Activated T-helper 2 cell treated with anti-CD3 and anti-CD28 coated beads, Interferon-gamma antibody, Interleukin-2, Interleukin-4, amounts not matched to agents 10 μg/mL and 5 μg/mL and 100 μg/mL, durations not matched to agents 14 hours and 24 hours and 36 hours (primary cell): ENCODE measurements around the gene CDYL2. TPM values are rescaled to one million over a fixed set of nuclear protein-coding genes. Genes with fewer than 3 reads are reported as not detected.
A peak's percentile ranks its signal among the peaks of the same experiment; 100 is the strongest.
"Not testable (repeated sequence)": the region's sequence is repeated elsewhere in the genome, so short reads cannot be mapped to it uniquely, and the experiment has no call there.

Experiments
- DNase-seq: peaks from one replicate; pipeline ENCODE4 v3.0.0; 2021; ENCODE audit warnings: low spot score
- H3K27ac Mint-ChIP-seq: one replicate; pipeline ENCODE4 v1.8.0; 2021; ENCODE audit warnings: mixed read lengths
- H3K27me3 Mint-ChIP-seq: one replicate; pipeline ENCODE4 v1.8.0; 2021; ENCODE audit warnings: low read depth, mixed read lengths
- H3K36me3 Mint-ChIP-seq: one replicate; pipeline ENCODE4 v1.8.0; 2021; ENCODE audit warnings: low read depth, mixed read lengths
- H3K4me1 Mint-ChIP-seq: one replicate; pipeline ENCODE4 v1.8.0; 2021; ENCODE audit warnings: low read depth, mixed read lengths
- H3K4me3 Mint-ChIP-seq: one replicate; pipeline ENCODE4 v1.8.0; 2021; ENCODE audit warnings: low read depth, mild to moderate bottlenecking, moderate library complexity, mixed read lengths
- H3K9me3 Mint-ChIP-seq: one replicate; pipeline ENCODE4 v1.8.0; 2021; ENCODE audit warnings: mixed read lengths
- intact Hi-C: fragments of 100-400 bp; cut with micrococcal nuclease; formaldehyde crosslinking; loops from one replicate; pipeline ENCODE4 v1.15.1; 2023
- total RNA-seq: library from RNA; stranded (reverse); gene quantifications from 2 replicates; pipeline ENCODE4 v1.2.3, GENCODE V29; 2022

Gene CDYL2
- total RNA-seq, 1 donor from 2014 or later: 26.2 TPM

GRCh38 chr16:80828495-80828894, 24.1 kb upstream of the CDYL2 start:
- Mint-ChIP-seq H3K27ac (no peak overlapping the region), H3K36me3 (no peaks in the 10 kb centered on the region), H3K27me3 (peaks cover 23% of the 10 kb centered on the region), H3K4me3 (no peak overlapping the region), H3K9me3 (no peaks in the 10 kb centered on the region), H3K4me1 (no peaks in the 10 kb centered on the region)
- DNase-seq: no peak
- intact Hi-C loops: no loop called here

GRCh38 chr16:80827007-80827406, 22.6 kb upstream of the CDYL2 start:
- H3K9me3 Mint-ChIP-seq: no peaks in the 10 kb centered on the region
- peaks cover 19% of the 10 kb centered on the region for H3K27me3 Mint-ChIP-seq
- H3K36me3 Mint-ChIP-seq: no peaks in the 10 kb centered on the region
- no peak for DNase-seq
- no peak overlapping the region for H3K4me3 Mint-ChIP-seq
- intact Hi-C loops: no loop called here
- no peaks in the 10 kb centered on the region for H3K4me1 Mint-ChIP-seq
- H3K27ac Mint-ChIP-seq: no peak overlapping the region

GRCh38 chr16:80825365-80825758, 21.0 kb upstream of the CDYL2 start:
- Mint-ChIP-seq H3K4me1 (peaks cover 3% of the 10 kb centered on the region), H3K4me3 (no peak overlapping the region), H3K9me3 (no peaks in the 10 kb centered on the region)

GRCh38 chr16:80824623-80825364, 20.4 kb upstream of the CDYL2 start:
- Mint-ChIP-seq H3K4me3 (no peak overlapping the region), H3K36me3 (no peaks in the 10 kb centered on the region)

More at GRCh38 chr16:80825365-80825758, 21.0 kb upstream of the CDYL2 start:
- intact Hi-C loops: no loop called here
- H3K27ac Mint-ChIP-seq: no peak overlapping the region
- peaks cover 22% of the 10 kb centered on the region for H3K27me3 Mint-ChIP-seq
- no peak for DNase-seq
- no peaks in the 10 kb centered on the region for H3K36me3 Mint-ChIP-seq

GRCh38 chr16:80819988-80820387, 15.6 kb upstream of the CDYL2 start:
- no peak for DNase-seq
- Mint-ChIP-seq H3K27ac (no peak overlapping the region), H3K36me3 (no peaks in the 10 kb centered on the region), H3K4me1 (peaks cover 4% of the 10 kb centered on the region), H3K9me3 (no peaks in the 10 kb centered on the region), H3K4me3 (no peak overlapping the region), H3K27me3 (peaks cover 18% of the 10 kb centered on the region)
- intact Hi-C loops: no loop called here

More at GRCh38 chr16:80824623-80825364, 20.4 kb upstream of the CDYL2 start:
- intact Hi-C loops: loop anchor here (1.0 kb wide), 1 partner anchor 297 kb away; no protein-coding TSS in a partner anchor
- Mint-ChIP-seq H3K4me1 (peaks cover 3% of the 10 kb centered on the region), H3K9me3 (no peaks in the 10 kb centered on the region), H3K27ac (no peak overlapping the region), H3K27me3 (peaks cover 22% of the 10 kb centered on the region)
- DNase-seq: no peak

GRCh38 chr16:80816356-80816755, 12.0 kb upstream of the CDYL2 start:
- Mint-ChIP-seq H3K4me1 (peaks cover 4% of the 10 kb centered on the region), H3K9me3 (no peaks in the 10 kb centered on the region), H3K4me3 (no peak overlapping the region), H3K27ac (no peak overlapping the region), H3K36me3 (no peaks in the 10 kb centered on the region), H3K27me3 (peaks cover 16% of the 10 kb centered on the region)
- intact Hi-C loops: no loop called here
- DNase-seq: no peak

- peaks cover 12% of the 10 kb centered on the region for H3K27me3 Mint-ChIP-seq
Measured at GRCh38 chr16:80815278-80815677, 10.9 kb upstream of the CDYL2 start.

GRCh38 chr16:80812593-80812992, 8.2 kb upstream of the CDYL2 start:
- intact Hi-C loops: no loop called here
- Mint-ChIP-seq H3K9me3 (no peaks in the 10 kb centered on the region), H3K4me3 (no peak overlapping the region), H3K27me3 (peaks cover 6% of the 10 kb centered on the region), H3K4me1 (peaks cover 2% of the 10 kb centered on the region), H3K27ac (no peak overlapping the region), H3K36me3 (no peaks in the 10 kb centered on the region)
- no peak for DNase-seq

More at GRCh38 chr16:80815278-80815677, 10.9 kb upstream of the CDYL2 start:
- H3K27ac Mint-ChIP-seq, H3K4me1 Mint-ChIP-seq, H3K4me3 Mint-ChIP-seq, intact Hi-C loops, H3K36me3 Mint-ChIP-seq, DNase-seq, H3K9me3 Mint-ChIP-seq: not testable (repeated sequence)

GRCh38 chr16:80809366-80809765, 5.0 kb upstream of the CDYL2 start:
- peaks cover 22% of the 10 kb centered on the region for H3K4me1 Mint-ChIP-seq
- H3K9me3 Mint-ChIP-seq: no peaks in the 10 kb centered on the region
- H3K27ac Mint-ChIP-seq: no peak overlapping the region
- H3K36me3 Mint-ChIP-seq: no peaks in the 10 kb centered on the region
- DNase-seq: no peak
- peaks cover 2% of the 10 kb centered on the region for H3K27me3 Mint-ChIP-seq
- H3K4me3 Mint-ChIP-seq: no peak overlapping the region
- intact Hi-C loops: loop anchor here (10.0 kb wide), 1 partner anchor 195 kb away; the partner anchor contains the start of genes CENPN and CMC2

GRCh38 chr16:80807906-80808305, 3.5 kb upstream of the CDYL2 start:
- no peaks in the 10 kb centered on the region for H3K9me3 Mint-ChIP-seq
- peaks cover 2% of the 10 kb centered on the region for H3K27me3 Mint-ChIP-seq
- intact Hi-C loops: loop anchor here (1.0 to 10.0 kb wide), 6 partner anchors 49 to 268 kb away; partner anchors contain the start of genes CENPN, CMC2 and DYNLRB2
- no peak for DNase-seq
- H3K36me3 Mint-ChIP-seq: no peaks in the 10 kb centered on the region
- H3K27ac Mint-ChIP-seq: no peak overlapping the region
- H3K4me1 Mint-ChIP-seq: peaks cover 22% of the 10 kb centered on the region
- H3K4me3 Mint-ChIP-seq: no peak overlapping the region

GRCh38 chr16:80806927-80807340, 2.5 kb upstream of the CDYL2 start:
- Mint-ChIP-seq H3K9me3 (no peaks in the 10 kb centered on the region), H3K36me3 (peaks cover 9% of the 10 kb centered on the region), H3K4me1 (peaks cover 29% of the 10 kb centered on the region), H3K27me3 (no peaks in the 10 kb centered on the region), H3K27ac (peak overlapping the region; percentile 71), H3K4me3 (peak overlapping the region; percentile 35)
- DNase-seq: peak; percentile 60
- intact Hi-C loops: loop anchor here (1.0 to 10.0 kb wide), 6 partner anchors 48 to 267 kb away; partner anchors contain the start of genes CENPN, CMC2 and DYNLRB2

- Mint-ChIP-seq H3K36me3 (peaks cover 10% of the 10 kb centered on the region), H3K27me3 (no peaks in the 10 kb centered on the region), H3K4me1 (peaks cover 31% of the 10 kb centered on the region), H3K4me3 (peak overlapping the region; percentile 35), H3K27ac (peak overlapping the region; percentile 50), H3K9me3 (no peaks in the 10 kb centered on the region)
- intact Hi-C loops: loop anchor here (2.0 to 10.0 kb wide), 2 partner anchors 149 to 199 kb away; partner anchors contain the start of genes CENPN and CMC2
- no peak for DNase-seq
Measured at GRCh38 chr16:80806289-80806688, 1.9 kb upstream of the CDYL2 start.

- Mint-ChIP-seq H3K9me3 (no peaks in the 10 kb centered on the region), H3K4me1 (peaks cover 49% of the 10 kb centered on the region), H3K27me3 (no peaks in the 10 kb centered on the region), H3K4me3 (peak overlapping the region; percentile 94), H3K36me3 (peaks cover 23% of the 10 kb centered on the region), H3K27ac (peak overlapping the region; percentile 90)
- intact Hi-C loops: loop anchor here (10.0 kb wide), 1 partner anchor 201 kb away; the partner anchor contains the start of genes CENPN and CMC2
- DNase-seq: peak; percentile 53
Measured at GRCh38 chr16:80804056-80804525, 307 bp downstream of the CDYL2 start.
